ENCODE measurements around the gene MANSC1. TPM values are rescaled to one million over a fixed set of nuclear protein-coding genes. Genes with fewer than 3 reads are reported as not detected.
A peak's percentile ranks its signal among the peaks of the same experiment; 100 is the strongest.

MANSC1 gene
- total RNA-seq, 2 experiments from 2014 or later = 2.2 to 2.5 TPM

DNA sequence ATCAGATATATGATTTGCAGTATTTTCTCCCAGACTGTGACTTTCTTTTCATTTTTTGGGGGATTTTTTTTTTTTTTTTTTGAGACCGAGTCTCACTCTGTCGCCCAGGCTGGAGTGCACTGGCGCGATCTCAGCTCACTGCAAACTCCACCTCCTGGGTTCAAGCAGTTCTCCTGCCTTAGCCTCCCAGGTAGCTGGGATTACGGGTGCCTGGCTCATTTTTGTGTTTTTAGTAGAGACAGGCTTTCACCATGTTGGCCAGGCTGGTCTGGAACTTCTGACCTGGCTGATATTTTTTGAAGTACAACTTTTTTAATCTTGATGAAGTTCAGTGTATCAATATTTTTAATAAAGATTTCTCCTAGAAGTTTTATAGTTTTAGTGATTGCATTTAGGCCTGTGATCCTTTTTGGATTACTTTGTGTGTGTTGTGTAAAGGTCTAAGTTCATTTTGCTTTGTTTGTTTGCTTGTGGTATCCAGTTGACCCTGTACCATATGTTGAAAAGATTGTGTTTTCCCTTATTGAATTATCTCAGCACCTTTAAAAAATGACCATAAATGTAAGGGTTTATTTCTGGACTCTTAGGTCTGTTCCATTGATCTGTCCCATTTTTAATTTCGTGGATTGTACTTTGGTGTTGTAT lies 31.0 kb upstream of the MANSC1 start:
- Mint-ChIP-seq H3K4me1 (peaks cover 60% of the 10 kb centered on the region), H3K9me3 (ENCODE audit: low read depth) (peaks cover 4% of the 10 kb centered on the region), H3K4me3 (no peak overlapping the region), H3K27me3 (no peaks in the 10 kb centered on the region), H3K36me3 (ENCODE audit: low read depth) (peaks cover 54% of the 10 kb centered on the region), H3K27ac (peak overlapping the region; percentile 66)
- POLR2A ChIA-PET = no interaction called here
- intact Hi-C loops (cut with DNase I, micrococcal nuclease) = loop anchor here (1.0 to 10.0 kb wide), 2 partner anchors 54 to 125 kb away; no protein-coding TSS in a partner anchor
- CTCF ChIA-PET = no interaction called here
- DNase-seq = no peak
- ATAC-seq = no peak

DNA sequence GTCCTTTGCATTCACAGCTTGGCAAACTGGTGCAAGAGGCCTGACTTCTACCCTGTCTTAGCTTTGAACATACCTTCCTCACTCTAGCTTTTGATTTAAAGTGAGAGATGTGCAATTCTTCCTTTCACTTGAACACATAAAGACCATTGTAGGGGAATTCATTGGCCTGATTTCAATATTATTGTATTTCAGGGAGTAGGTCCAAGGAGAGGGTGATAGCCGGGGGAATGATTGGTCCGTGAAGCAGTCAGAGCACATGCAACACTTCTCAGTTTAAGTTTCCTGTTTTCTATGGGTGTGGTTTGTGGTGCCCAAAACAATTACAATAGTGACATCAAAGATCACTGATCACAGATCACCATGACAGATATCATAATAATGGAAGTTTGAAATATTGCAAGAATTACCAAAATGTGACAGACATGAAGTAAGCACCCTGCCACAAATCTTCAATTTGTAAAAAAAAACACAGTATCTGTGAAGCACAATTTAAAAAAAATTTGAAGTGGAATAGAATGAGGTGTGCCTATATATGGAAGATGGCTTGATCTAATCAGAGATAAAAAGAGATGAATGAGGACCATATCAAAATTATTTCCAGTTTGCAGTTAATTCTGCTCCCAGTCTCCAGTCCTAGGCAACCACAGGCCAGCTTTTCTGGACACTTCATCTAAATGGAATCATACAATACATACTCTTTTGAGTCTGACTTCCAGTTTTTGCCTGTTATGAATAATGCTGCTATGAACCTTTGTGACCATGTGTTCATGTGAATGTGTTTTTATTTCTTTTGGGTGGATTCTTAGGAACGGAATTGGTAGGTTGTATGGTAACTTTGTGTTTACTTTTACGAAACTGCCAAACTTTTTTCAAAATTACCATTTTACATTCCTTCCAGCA lies 30.0 kb upstream of the MANSC1 start:
- intact Hi-C loops (cut with DNase I, micrococcal nuclease) = loop anchor here (1.0 to 10.0 kb wide), 3 partner anchors 55 to 337 kb away; partner anchors contain the start of gene CDKN1B (in 1 of the 2)
- H3K9me3 Mint-ChIP-seq (ENCODE audit: low read depth) = peaks cover 4% of the 10 kb centered on the region
- no peak overlapping the region for H3K4me3 Mint-ChIP-seq
- DNase-seq (peak; percentile 32), ATAC-seq (peak; percentile 73)
- no peaks in the 10 kb centered on the region for H3K27me3 Mint-ChIP-seq
- POLR2A ChIA-PET = interaction anchor here (0.5 to 1.2 kb wide), 6 partner anchors 21 to 1875 kb away, joined by 3 to 9 read pairs (median 4); partner anchors contain the start of gene BORCS5
- peaks cover 48% of the 10 kb centered on the region for H3K36me3 Mint-ChIP-seq (ENCODE audit: low read depth)
- CTCF ChIA-PET = interaction anchor here (0.8 to 6.4 kb wide), 9 partner anchors 13 to 356 kb away, joined by 3 to 39 read pairs (median 6); partner anchors contain the start of genes BORCS5 and DUSP16
- H3K27ac Mint-ChIP-seq = peak overlapping the region; percentile 92
- H3K4me1 Mint-ChIP-seq = peaks cover 56% of the 10 kb centered on the region

DNA sequence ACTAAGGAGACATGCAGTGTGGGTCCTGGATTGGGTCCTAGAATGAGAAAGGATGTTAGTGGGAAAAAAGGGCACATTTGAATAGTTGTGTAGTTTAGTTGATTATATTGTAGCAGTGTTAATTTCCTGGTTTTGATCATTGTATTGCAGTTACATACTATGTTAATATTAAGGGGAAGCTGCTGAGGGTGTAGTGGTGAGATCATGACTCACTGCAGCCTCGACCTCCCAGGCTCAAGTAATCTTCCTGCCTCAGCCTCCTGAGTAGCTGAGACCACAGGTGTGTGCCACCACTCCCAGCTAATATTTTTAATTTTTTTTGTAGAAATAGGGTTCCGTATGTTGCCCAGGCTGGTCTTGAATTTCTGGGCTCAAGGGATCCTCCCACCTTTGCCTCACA lies 28.6 kb upstream of the MANSC1 start:
- Mint-ChIP-seq H3K4me1 (peaks cover 44% of the 10 kb centered on the region), H3K27me3 (no peaks in the 10 kb centered on the region)

DNA sequence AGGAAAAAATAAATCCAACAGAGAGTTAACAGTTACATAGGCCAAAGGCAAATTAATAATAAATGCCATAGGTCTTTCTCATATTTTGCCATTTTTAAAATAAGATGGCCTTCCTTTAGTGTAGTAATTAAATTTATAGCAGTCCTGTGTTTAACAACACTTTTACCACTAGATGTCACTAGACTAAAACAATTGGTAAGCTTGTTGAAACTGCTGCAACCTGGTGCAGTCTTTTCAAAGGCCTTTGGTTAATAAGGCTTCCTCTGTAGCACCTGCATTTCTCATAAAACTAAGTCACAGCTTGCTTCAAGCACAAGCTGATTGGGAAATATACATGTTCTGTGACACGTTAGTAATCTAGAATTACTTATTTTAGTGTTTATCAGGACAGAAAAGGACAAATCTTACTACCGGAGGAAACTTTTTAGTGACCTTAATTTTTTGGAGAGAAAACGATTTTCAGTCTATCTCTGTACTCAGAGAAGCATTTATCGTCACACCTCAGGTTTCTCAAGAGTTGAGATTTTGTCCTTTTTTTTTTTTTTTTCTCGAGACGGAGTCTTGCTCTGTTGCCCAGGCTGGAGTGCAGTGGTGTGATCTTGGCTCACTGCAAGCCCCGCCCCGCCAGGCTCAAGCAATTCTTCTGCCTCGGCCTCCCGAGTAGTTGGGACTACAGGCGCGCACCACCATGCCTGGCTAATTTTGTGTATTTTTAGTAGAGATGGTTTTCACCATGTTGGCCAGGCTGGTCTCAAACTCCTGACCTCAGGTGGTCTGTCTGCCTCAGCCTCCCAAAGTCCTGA lies 26.8 kb upstream of the MANSC1 start:
- Mint-ChIP-seq H3K4me3 (no peak overlapping the region), H3K4me1 (peaks cover 37% of the 10 kb centered on the region), H3K27me3 (no peaks in the 10 kb centered on the region), H3K27ac (peak overlapping the region; percentile 45), H3K36me3 (ENCODE audit: low read depth) (peaks cover 34% of the 10 kb centered on the region), H3K9me3 (ENCODE audit: low read depth) (peaks cover 4% of the 10 kb centered on the region)
- DNase-seq = peak; percentile 27
- POLR2A ChIA-PET = interaction anchor here (0.6 to 1.7 kb wide), 3 partner anchors 47 to 339 kb away, joined by 4 to 8 read pairs (median 6); no protein-coding TSS in a partner anchor
- peak; percentile 75 for ATAC-seq
- intact Hi-C loops (cut with DNase I, micrococcal nuclease) = loop anchor here (1.0 to 5.0 kb wide), 11 partner anchors 98 to 360 kb away; partner anchors contain the start of genes CDKN1B (in 1 of the 2), CREBL2 (in 1 of the 2) and GPR19 (in 1 of the 2)
- CTCF ChIA-PET = interaction anchor here (0.6 to 6.4 kb wide), 55 partner anchors 9 to 446 kb away, joined by 3 to 39 read pairs (median 4); partner anchors contain the start of genes BORCS5 and DUSP16

More for the DNA sequence above, 28.6 kb upstream of the MANSC1 start:
- DNase-seq (no peak), ATAC-seq (no peak)
- ChIA-PET CTCF (interaction anchor here (0.7 to 6.4 kb wide), 11 partner anchors 11 to 814 kb away, joined by 3 to 39 read pairs (median 6); partner anchors contain the start of genes BORCS5 and DUSP16), POLR2A (no interaction called here)
- intact Hi-C loops (cut with DNase I, micrococcal nuclease) = loop anchor here in 1 of 2 experiments (5.0 kb wide), 1 partner anchor 339 kb away; the partner anchor contains the start of gene CDKN1B
- peaks cover 39% of the 10 kb centered on the region for H3K36me3 Mint-ChIP-seq (ENCODE audit: low read depth)
- H3K4me3 Mint-ChIP-seq = no peak overlapping the region
- H3K27ac Mint-ChIP-seq = peak overlapping the region; percentile 38
- peaks cover 4% of the 10 kb centered on the region for H3K9me3 Mint-ChIP-seq (ENCODE audit: low read depth)

DNA sequence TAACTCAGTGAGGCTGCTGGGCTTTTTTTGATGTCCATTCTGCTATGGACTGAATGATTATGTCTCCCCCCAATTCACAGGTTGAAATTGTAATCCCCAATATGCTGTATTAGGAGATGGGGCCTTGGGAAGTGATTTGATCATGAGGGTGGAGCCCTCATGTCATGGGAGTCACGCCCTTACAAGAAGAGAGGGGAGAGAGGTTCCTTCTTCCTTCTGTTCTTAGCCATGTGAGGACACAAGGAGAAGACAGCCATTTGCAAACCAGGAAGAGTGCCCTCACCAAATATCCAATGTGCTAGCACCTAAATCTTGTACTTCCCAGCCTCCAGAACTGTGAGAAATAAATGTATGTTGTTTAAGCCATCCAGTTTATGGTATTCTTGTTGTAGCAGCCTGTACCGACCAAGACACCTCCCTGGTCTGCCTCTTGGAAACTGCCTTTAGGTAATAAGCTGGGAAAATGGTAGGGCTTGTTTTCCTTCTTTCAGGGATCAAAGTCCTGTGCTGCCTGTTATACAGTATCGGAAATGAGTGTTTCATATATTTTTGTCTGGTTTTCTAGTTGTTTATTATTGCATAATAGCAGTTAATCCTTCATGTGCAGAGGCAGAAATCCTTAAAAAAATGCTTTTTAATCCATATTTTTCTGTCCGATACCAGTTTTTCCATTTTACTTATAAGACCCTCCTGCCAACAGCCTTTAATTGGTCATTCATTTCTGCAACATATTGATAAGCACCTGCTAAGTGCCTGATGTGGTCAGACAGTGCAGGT lies 23.1 kb upstream of the MANSC1 start:
- no peak for DNase-seq
- Mint-ChIP-seq H3K9me3 (ENCODE audit: low read depth) (no peaks in the 10 kb centered on the region), H3K4me3 (no peak overlapping the region), H3K36me3 (ENCODE audit: low read depth) (peaks cover 21% of the 10 kb centered on the region), H3K27ac (no peak overlapping the region), H3K27me3 (no peaks in the 10 kb centered on the region), H3K4me1 (peaks cover 15% of the 10 kb centered on the region)
- CTCF ChIA-PET = interaction anchor here (0.5 to 6.4 kb wide), 4 partner anchors 15 to 272 kb away, joined by 3 to 39 read pairs (median 4); partner anchors contain the start of gene BORCS5
- POLR2A ChIA-PET = no interaction called here
- intact Hi-C loops (cut with DNase I, micrococcal nuclease) = no loop called here
- ATAC-seq = no peak

DNA sequence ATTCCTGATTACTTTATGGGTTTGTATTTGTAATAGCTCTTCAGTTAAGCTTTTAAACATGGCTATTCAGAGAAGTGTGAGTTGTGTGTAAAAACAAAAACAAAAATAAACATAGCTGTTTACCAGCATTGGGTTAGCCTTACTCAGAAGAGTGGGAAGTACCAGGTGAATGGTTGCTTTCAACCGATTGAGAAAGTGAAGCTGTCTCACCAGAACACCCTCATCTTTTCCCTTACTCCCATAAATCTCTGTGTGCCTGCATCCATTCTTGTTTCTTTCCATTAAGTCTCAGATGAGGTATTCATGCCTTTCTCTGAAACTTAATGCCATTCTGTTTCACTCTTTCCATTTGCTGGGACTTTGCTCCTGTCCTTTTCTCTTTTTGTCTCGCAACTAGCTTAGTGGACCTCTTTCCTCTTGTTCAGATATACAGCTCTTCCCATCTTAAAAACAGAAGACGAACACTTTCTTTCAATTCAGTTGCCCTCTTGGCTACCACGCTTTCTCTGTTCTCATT lies 17.5 kb upstream of the MANSC1 start:
- ChIA-PET POLR2A (interaction anchor here (0.6 kb wide), 1 partner anchor 23 kb away, joined by 6 read pairs; no protein-coding TSS in a partner anchor), CTCF (interaction anchor here (0.6 to 2.3 kb wide), 9 partner anchors 9 to 1644 kb away, joined by 3 to 16 read pairs (median 3); partner anchors contain the start of gene BORCS5)
- peaks cover 31% of the 10 kb centered on the region for H3K36me3 Mint-ChIP-seq (ENCODE audit: low read depth)

DNA sequence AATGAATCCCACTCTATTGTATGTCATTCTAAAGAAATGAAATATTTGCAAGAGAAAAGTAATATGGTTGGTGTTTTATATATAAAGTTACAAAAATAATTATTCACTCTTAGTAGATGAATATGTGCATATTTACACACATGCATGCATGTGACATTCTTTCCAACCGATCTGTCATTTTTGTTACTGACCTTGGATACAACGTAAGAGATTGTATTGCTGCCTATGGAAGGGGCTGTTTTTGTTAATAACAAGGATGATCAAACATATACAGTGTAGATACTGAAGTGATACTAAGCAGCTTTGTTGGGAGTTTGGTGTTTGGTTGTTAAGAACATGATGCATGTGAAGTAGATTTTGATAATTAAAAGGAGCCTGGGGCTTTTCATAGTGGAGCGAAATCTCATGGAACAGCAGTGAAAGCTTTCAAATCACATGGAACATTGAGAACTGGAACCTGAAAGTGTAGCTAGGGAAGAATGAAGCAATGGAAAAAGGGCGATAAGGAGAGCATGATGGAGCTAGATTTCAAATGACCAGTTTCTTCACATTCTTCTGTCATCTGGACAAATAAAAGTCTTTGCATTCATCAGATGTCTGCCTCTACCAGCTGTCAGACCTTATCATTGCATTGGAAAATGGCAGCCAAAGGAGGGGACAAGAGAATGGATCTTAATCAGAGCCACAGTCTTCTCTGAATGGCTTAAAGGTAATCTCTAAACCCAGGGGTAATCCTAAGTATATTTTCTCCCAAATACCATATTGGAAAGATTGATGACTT lies 16.8 kb upstream of the MANSC1 start:
- CTCF ChIA-PET = interaction anchor here (0.7 to 2.3 kb wide), 7 partner anchors 9 to 1643 kb away, joined by 3 to 16 read pairs (median 3); partner anchors contain the start of gene BORCS5
- DNase-seq (no peak), ATAC-seq (no peak)
- H3K36me3 Mint-ChIP-seq (ENCODE audit: low read depth) = peaks cover 29% of the 10 kb centered on the region
- intact Hi-C loops (cut with DNase I, micrococcal nuclease) = no loop called here
- POLR2A ChIA-PET = interaction anchor here (0.6 to 0.9 kb wide), 3 partner anchors 10 to 304 kb away, joined by 3 to 6 read pairs (median 5); partner anchors contain the start of gene BORCS5
- H3K4me3 Mint-ChIP-seq = no peak overlapping the region
- H3K27me3 Mint-ChIP-seq = no peaks in the 10 kb centered on the region
- H3K9me3 Mint-ChIP-seq (ENCODE audit: low read depth) = no peaks in the 10 kb centered on the region
- peak overlapping the region; percentile 13 for H3K27ac Mint-ChIP-seq
- H3K4me1 Mint-ChIP-seq = peaks cover 41% of the 10 kb centered on the region

More for the DNA sequence above, 17.5 kb upstream of the MANSC1 start:
- H3K4me1 Mint-ChIP-seq = peaks cover 38% of the 10 kb centered on the region
- peak overlapping the region; percentile 7 for H3K27ac Mint-ChIP-seq
- DNase-seq (no peak), ATAC-seq (no peak)
- intact Hi-C loops (cut with DNase I, micrococcal nuclease) = no loop called here
- H3K9me3 Mint-ChIP-seq (ENCODE audit: low read depth) = no peaks in the 10 kb centered on the region
- no peaks in the 10 kb centered on the region for H3K27me3 Mint-ChIP-seq
- H3K4me3 Mint-ChIP-seq = no peak overlapping the region

DNA sequence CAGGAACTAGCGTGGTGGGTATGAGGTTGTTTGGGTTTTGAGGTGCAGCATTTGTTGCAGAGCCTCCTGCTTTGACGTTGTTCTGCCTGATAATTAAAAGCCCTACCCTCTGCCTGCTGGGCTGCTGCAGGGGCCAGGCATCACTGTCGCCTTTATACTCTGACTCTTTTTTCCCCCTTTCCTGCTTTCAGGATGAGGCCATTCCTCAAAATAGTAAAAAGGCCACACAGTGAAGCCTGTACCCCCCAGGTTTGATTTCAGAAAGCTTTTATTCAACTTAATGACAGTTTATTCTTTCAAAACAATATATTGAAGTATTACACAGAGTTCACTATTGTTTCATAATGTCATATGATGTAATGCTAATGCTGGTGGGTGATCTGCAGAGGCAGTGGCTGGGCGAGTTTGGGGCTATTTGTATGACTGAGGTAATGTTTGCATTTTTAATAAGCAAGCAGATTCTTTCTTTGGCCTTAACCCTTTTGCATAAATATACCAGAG lies 15.9 kb upstream of the MANSC1 start:
- ChIA-PET CTCF (interaction anchor here (0.7 to 2.3 kb wide), 2 partner anchors 8 to 337 kb away, joined by 3 to 16 read pairs; partner anchors contain the start of gene BORCS5), POLR2A (no interaction called here)
- H3K36me3 Mint-ChIP-seq (ENCODE audit: low read depth) = peaks cover 35% of the 10 kb centered on the region
- intact Hi-C loops (cut with DNase I, micrococcal nuclease) = no loop called here
- DNase-seq (no peak), ATAC-seq (no peak)
- peak overlapping the region; percentile 42 for H3K27ac Mint-ChIP-seq
- H3K4me1 Mint-ChIP-seq = peaks cover 44% of the 10 kb centered on the region
- H3K9me3 Mint-ChIP-seq (ENCODE audit: low read depth) = no peaks in the 10 kb centered on the region
- no peaks in the 10 kb centered on the region for H3K27me3 Mint-ChIP-seq
- H3K4me3 Mint-ChIP-seq = no peak overlapping the region

DNA sequence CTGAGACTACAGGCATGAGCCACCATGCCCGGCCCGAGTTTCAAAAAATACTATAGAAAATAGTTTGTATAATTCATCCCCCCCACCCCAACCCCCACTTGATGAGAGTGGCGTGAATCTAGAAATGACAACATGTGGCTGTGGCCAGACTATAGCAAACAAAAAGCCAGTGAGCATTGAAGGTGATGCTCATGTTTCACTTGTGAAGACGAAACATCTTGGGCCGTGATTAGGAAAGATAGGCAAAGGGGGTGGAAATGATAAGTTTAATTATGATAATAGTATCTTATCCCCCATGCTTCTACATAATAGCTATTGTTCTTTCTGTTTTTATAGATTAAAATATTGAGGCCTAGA lies 15.4 kb upstream of the MANSC1 start:
- no peaks in the 10 kb centered on the region for H3K27me3 Mint-ChIP-seq

More for the DNA sequence above, 15.4 kb upstream of the MANSC1 start:
- intact Hi-C loops (cut with DNase I, micrococcal nuclease) = no loop called here
- Mint-ChIP-seq H3K4me1 (peaks cover 44% of the 10 kb centered on the region), H3K27ac (peak overlapping the region; percentile 42), H3K36me3 (ENCODE audit: low read depth) (peaks cover 35% of the 10 kb centered on the region), H3K9me3 (ENCODE audit: low read depth) (no peaks in the 10 kb centered on the region), H3K4me3 (no peak overlapping the region)
- ATAC-seq (no peak), DNase-seq (no peak)
- ChIA-PET POLR2A (no interaction called here), CTCF (interaction anchor here (2.3 kb wide), 1 partner anchor 8 kb away, joined by 16 read pairs; the partner anchor contains the start of gene BORCS5)

Data from activated CD4-positive, alpha-beta T cell treated with anti-CD3 and anti-CD28 coated beads for 36 hours (primary cell).